Mucosa of descending colon (tissue), 3 donors: ENCODE data around the gene CD68. TPM values are rescaled to one million over a fixed set of nuclear protein-coding genes. Genes with fewer than 3 reads are reported as not detected.

Source experiments
- ATAC-seq: fragments of 200-7000 bp; cut with Tn5 transposase; one replicate; pipeline ENCODE4 v1.9.1; 2020; ENCODE audit warnings: mild to moderate bottlenecking, moderate library complexity
- DNase-seq, 3 donors: peaks; one replicate each; pipeline ENCODE4 v3.0.0-alpha.2; 2020
- H3K36me3 ChIP-seq: fragments of 200-600 bp; one replicate; pipeline ENCODE4 v1.8.0; 2021; ENCODE audit warnings: low read depth, mild to moderate bottlenecking
- H3K4me1 ChIP-seq: fragments of 200-600 bp; one replicate; pipeline ENCODE4 v1.8.0; 2021; ENCODE audit warnings: low read depth, mild to moderate bottlenecking
- H3K4me3 ChIP-seq: fragments of 200-600 bp; one replicate; pipeline ENCODE4 v1.8.0; 2021; ENCODE audit warnings: mild to moderate bottlenecking
- H3K9me3 ChIP-seq: fragments of 200-600 bp; one replicate; pipeline ENCODE4 v1.8.0; 2021; ENCODE audit warnings: mild to moderate bottlenecking
- intact Hi-C, 2 donors: fragments of 100-400 bp; cut with DNase I in 1 of 2; cut with micrococcal nuclease in 1 of 2; formaldehyde crosslinking; loops; one replicate each; pipeline versions ENCODE4 v1.11.0 to v1.11.1; 2022; cut with DNase I, micrococcal nuclease
- total RNA-seq, 3 donors: library from RNA; stranded (reverse); fragmentation: NEBNext Ultra II Directional in 2 of 3; extraction: Animal tissue kit (Norgen Biotek cat#: 25700) in 2 of 3; gene quantifications; one replicate each; pipeline versions ENCODE4 v1.2.1 to v1.2.4, GENCODE V29; 2021 to 2023
- TF ChIP-seq, protein P1 (sequence below): fragments of 200-600 bp; IDR thresholded peaks from one replicate; pipeline ENCODE4 v1.8.0; 2022; ENCODE audit warnings: antibody characterized with exemption, mild to moderate bottlenecking
- donor health status: DM: no; HTN: no; CAD: no; lungs with moderate emphysema.
- donor health status: DM: no; HTN: no; CAD: no.
- donor health status: DM: no; HTN: yes; CAD: no.

CD68 gene
- total RNA-seq, 3 donors from 2014 or later, result 41.4 to 91.9 (median 50.7) TPM

DNA sequence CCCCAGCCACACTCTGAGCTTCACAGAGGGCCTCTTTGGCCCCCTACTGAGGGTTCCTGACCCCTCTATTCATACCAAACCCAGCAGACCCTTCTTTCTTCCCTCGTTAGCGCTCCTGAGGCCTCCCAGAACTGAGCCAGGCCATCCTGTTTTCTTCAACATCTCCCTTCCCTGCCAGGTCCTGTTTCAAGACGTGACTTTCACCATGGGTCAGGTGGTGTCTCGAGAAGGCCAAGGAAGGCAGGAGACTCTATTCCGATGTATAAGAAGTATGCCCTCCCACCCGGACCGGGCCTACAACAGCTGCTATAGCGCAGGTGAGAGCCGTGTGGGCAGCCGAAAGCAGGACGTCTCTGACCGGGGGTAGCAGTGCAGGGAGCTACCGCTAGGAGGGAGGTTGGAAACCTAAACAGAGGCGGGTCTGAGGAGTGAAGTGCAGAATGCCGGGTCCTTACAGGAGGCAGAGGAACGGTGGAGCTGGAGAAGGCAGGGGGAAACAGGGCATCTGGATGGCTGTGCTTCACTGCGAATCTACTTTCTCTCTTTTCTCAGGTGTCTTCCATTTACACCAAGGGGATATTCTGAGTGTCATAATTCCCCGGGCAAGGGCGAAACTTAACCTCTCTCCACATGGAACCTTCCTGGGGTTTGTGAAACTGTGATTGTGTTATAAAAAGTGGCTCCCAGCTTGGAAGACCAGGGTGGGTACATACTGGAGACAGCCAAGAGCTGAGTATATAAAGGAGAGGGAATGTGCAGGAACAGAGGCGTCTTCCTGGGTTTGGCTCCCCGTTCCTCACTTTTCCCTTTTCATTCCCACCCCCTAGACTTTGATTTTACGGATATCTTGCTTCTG, 19.0 kb upstream of the CD68 start:
- H3K36me3 ChIP-seq, result no peaks in the 10 kb centered on the region
- TF ChIP-seq, protein P1, sequence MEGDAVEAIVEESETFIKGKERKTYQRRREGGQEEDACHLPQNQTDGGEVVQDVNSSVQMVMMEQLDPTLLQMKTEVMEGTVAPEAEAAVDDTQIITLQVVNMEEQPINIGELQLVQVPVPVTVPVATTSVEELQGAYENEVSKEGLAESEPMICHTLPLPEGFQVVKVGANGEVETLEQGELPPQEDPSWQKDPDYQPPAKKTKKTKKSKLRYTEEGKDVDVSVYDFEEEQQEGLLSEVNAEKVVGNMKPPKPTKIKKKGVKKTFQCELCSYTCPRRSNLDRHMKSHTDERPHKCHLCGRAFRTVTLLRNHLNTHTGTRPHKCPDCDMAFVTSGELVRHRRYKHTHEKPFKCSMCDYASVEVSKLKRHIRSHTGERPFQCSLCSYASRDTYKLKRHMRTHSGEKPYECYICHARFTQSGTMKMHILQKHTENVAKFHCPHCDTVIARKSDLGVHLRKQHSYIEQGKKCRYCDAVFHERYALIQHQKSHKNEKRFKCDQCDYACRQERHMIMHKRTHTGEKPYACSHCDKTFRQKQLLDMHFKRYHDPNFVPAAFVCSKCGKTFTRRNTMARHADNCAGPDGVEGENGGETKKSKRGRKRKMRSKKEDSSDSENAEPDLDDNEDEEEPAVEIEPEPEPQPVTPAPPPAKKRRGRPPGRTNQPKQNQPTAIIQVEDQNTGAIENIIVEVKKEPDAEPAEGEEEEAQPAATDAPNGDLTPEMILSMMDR, result peak; percentile 64
- peak; percentile 45 for ATAC-seq
- peak; percentile 80 to 88 (median 87) for DNase-seq
- H3K9me3 ChIP-seq, result no peaks in the 10 kb centered on the region
- intact Hi-C loops, result loop anchor here in 1 of 2 donors (2.0 to 5.0 kb wide), 2 partner anchors 48 to 126 kb away; partner anchors contain the start of gene TMEM102
- H3K4me1 ChIP-seq, result peaks cover 57% of the 10 kb centered on the region
- no peak overlapping the region for H3K4me3 ChIP-seq

DNA sequence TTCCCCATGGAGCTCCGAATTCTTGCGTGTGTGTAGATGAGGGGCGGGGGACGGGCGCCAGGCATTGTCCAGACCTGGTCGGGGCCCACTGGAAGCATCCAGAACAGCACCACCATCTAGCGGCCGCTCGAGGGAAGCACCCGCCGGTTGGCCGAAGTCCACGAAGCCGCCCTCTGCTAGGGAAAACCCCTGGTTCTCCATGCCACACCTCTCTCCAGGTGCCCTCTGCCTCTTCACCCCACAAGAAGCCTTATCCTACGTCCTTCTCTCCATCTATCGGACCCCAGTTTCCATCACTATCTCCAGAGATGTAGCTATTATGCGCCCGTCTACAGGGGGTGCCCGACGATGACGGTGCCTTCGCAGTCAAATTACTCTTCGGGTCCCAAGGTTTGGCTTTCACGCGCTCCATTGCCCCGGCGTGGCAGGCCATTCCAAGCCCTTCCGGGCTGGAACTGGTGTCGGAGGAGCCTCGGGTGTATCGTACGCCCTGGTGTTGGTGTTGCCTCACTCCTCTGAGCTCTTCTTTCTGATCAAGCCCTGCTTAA, 18.3 kb upstream of the CD68 start:
- DNase-seq (peak; percentile 96 to 97 (median 97)), ATAC-seq (peak; percentile 70)
- peaks cover 3% of the 10 kb centered on the region for H3K36me3 ChIP-seq
- peak overlapping the region; percentile 72 for H3K4me3 ChIP-seq
- H3K9me3 ChIP-seq, result no peaks in the 10 kb centered on the region
- TF ChIP-seq, protein P1, result peak; percentile 92
- intact Hi-C loops, result loop anchor here in 1 of 2 donors (2.0 to 5.0 kb wide), 2 partner anchors 49 to 126 kb away; partner anchors contain the start of gene TMEM102
- H3K4me1 ChIP-seq, result peaks cover 55% of the 10 kb centered on the region

DNA sequence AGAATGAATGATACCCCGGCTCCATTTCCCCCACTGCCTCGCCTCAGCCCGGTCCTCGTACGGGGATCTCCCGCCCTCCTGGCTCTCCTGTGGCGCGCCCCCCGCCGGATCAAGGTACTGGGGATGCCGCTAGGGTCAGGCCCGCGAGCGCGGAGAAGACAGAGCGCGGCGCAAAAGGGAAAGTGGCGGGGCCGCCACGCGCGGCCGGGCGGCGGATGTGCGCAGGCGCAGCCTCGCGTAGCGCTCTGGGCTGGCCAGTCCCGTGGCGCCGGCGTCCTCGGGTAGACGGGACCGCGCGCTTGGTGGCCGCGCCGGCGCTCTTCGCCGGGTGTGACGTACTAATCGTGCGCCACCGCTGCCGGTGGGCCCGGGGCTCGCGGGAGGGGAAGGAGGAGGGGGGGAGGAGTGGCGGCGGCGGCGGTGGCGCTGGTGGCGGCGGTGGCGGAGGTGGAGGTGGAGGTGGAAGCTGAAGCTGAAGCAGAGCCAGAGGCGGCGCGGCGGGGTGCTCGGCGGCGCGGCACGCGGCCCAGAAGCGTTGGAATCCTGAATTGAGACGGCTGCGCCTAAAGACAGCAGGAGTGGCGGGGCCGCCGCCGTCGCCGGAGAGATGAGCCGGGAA, 17.7 kb upstream of the CD68 start, which contains the start of gene SENP3:
Gene SENP3 (plus strand): TSS at position 331 of the 619 bp plus-strand sequence. CDS start 1,158 bp downstream, outside the sequence.
- peak; percentile 70 for ATAC-seq
- Histone ChIP-seq H3K4me3 (peak within 1 kb of the TSS; percentile 72), H3K4me1 (peaks cover 49% of the 10 kb centered on the region), H3K36me3 (peaks cover 5% of the 10 kb centered on the region), H3K9me3 (no peaks in the 10 kb centered on the region)
- TF ChIP-seq, protein P1, result no peak
- peak; percentile 90 to 94 (median 93) for DNase-seq
- intact Hi-C loops, result loop anchor here in 1 of 2 donors (2.0 to 5.0 kb wide), 2 partner anchors 49 to 127 kb away; partner anchors contain the start of gene TMEM102

DNA sequence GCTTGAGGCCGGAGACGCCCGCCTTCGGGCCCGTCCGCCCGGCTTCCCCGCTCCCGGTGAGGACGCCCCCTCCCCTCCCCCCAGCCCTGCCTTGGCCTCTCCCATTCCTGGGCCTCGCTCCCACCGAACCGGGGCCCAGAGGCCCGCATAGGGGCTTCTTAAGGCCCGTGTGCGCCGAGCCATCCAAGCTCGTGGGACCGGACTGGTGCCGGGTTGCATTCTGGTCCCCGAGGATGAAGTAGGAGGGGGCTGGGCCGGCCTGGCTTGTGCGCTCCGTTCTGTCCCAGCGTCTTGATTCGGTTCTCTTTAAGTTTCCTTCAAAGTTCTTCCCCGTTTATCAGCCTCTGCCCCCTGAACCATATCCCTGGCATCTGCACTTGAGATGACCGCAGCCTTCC, 17.2 kb upstream of the CD68 start:
- H3K4me1 ChIP-seq, result peaks cover 49% of the 10 kb centered on the region
- intact Hi-C loops, result loop anchor here in 1 of 2 donors (5.0 kb wide), 1 partner anchor 50 kb away; no protein-coding TSS in a partner anchor
- peaks cover 5% of the 10 kb centered on the region for H3K36me3 ChIP-seq
- no peak for ATAC-seq
- DNase-seq, result no peak
- TF ChIP-seq, protein P1, result no peak
- peak overlapping the region; percentile 72 for H3K4me3 ChIP-seq
- H3K9me3 ChIP-seq, result no peaks in the 10 kb centered on the region

DNA sequence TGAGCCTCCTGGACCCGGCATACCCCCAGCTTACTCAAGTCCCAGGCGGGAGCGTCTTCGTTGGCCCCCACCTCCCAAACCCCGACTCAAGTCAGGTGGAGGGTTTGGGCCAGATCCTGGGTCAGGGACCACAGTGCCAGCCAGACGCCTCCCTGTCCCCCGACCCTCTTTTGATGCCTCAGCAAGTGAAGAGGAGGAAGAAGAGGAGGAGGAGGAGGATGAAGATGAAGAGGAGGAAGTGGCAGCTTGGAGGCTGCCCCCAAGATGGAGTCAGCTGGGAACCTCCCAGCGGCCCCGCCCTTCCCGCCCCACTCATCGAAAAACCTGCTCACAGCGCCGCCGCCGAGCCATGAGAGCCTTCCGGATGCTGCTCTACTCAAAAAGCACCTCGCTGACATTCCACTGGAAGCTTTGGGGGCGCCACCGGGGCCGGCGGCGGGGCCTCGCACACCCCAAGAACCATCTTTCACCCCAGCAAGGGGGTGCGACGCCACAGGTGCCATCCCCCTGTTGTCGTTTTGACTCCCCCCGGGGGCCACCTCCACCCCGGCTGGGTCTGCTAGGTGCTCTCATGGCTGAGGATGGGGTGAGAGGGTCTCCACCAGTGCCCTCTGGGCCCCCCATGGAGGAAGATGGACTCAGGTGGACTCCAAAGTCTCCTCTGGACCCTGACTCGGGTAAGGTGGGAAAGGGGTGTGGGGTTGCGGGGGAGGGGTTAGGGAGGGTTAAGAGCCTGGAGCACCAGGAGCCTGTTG, 16.1 kb upstream of the CD68 start:
- Histone ChIP-seq H3K36me3 (peaks cover 5% of the 10 kb centered on the region), H3K9me3 (no peaks in the 10 kb centered on the region), H3K4me3 (no peak overlapping the region), H3K4me1 (peaks cover 39% of the 10 kb centered on the region)
- TF ChIP-seq, protein P1, result no peak
- intact Hi-C loops, result loop anchor here in 1 of 2 donors (5.0 kb wide), 1 partner anchor 51 kb away; no protein-coding TSS in a partner anchor
- DNase-seq, result peak in 1 of 3 donors; percentile 14
- ATAC-seq, result no peak
